GM18505 (cell line): ENCODE results near the gene ZNF628.
"Not testable (repeated sequence)": the region's sequence is repeated elsewhere in the genome, so short reads cannot be mapped to it uniquely, and the experiment has no call there.

ENCODE experiments used
- ATAC-seq: cut with Tn5 transposase; IDR thresholded peaks from one replicate; pipeline ENCODE4 v1.9.1; 2021; ENCODE audit not compliant: unreplicated experiment
- POLR2A ChIP-seq: IDR thresholded peaks from 4 replicates; pipeline ENCODE4 v1.6.1; 2011; ENCODE audit warnings: borderline replicate concordance; ENCODE audit not compliant: insufficient read depth, insufficient read length; ENCODE audit errors: extremely low read depth

ZNF628 gene

GRCh38 chr19:55443045-55443823 is 33.2 kb upstream of the ZNF628 start, which contains the start of gene SHISA7:
Gene SHISA7 (minus strand): TSS chr19:55443300. CDS start chr19:55442863, 437 bp downstream.
- ATAC-seq, result no peak
- no peak for TF ChIP-seq POLR2A

GRCh38 chr19:55443824-55444480 is 32.5 kb upstream of the ZNF628 start:
- no peak for ATAC-seq
- TF ChIP-seq POLR2A, result no peak

GRCh38 chr19:55444646-55445045 is 31.8 kb upstream of the ZNF628 start:
- no peak for ATAC-seq
- no peak for TF ChIP-seq POLR2A

GRCh38 chr19:55446060-55446459 is 30.4 kb upstream of the ZNF628 start:
- ATAC-seq, result no peak

GRCh38 chr19:55447421-55448174 is 28.8 kb upstream of the ZNF628 start:
- TF ChIP-seq POLR2A, result no peak
- no peak for ATAC-seq

More at GRCh38 chr19:55446060-55446459, 30.4 kb upstream of the ZNF628 start:
- TF ChIP-seq POLR2A, result no peak

DNA sequence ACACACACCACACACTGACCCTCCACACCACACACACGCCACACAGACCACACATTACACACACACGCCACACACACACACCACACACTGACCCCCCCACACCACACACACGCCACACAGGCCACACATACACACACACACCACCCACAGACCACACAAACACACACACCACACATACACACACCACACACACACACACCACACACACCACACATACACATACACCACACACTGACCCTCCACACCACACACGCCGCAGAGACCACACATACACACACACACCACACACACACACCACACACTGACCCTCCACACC is 28.3 kb upstream of the ZNF628 start:
- not testable (repeated sequence) for ATAC-seq

- TF ChIP-seq POLR2A, result no peak
Observed at GRCh38 chr19:55449469-55449868, 26.9 kb upstream of the ZNF628 start.

GRCh38 chr19:55451163-55451964 is 25.1 kb upstream of the ZNF628 start:
- no peak for TF ChIP-seq POLR2A
- no peak for ATAC-seq

More at GRCh38 chr19:55449469-55449868, 26.9 kb upstream of the ZNF628 start:
- ATAC-seq, result no peak

GRCh38 chr19:55451965-55452748 is 24.3 kb upstream of the ZNF628 start:
- ATAC-seq, result no peak

DNA sequence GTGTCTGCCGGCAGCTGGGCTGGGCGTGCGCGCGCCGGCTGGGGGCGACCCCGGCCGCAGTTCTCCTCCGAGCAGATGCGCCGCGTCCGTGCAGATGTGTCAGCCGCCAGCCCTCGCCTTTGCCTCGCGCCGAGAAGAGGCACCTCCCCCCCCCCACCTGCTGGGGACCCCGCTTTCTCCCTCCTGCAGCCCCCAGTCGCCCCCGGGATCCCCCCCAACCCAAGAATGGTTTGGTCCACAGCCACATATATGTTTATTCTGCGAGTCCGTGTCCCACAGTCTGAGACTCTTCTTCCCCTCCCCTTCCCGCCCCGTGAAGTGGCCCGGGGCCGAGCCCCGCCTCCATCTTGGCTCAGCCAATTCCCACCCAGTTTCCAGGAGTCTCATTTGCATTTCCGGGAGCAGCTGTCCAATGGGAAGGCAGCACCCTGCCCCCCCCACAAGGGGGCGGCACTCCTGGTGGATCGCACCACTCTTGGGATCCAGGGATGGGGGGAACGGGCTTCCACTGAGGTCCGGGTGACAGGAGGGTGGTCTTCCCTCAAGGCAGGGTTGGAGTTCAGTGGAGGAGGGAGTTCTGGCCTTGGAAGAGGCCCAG is 23.6 kb upstream of the ZNF628 start:
- no peak for ATAC-seq
- TF ChIP-seq POLR2A, result no peak

More at GRCh38 chr19:55451965-55452748, 24.3 kb upstream of the ZNF628 start:
- TF ChIP-seq POLR2A, result no peak

DNA sequence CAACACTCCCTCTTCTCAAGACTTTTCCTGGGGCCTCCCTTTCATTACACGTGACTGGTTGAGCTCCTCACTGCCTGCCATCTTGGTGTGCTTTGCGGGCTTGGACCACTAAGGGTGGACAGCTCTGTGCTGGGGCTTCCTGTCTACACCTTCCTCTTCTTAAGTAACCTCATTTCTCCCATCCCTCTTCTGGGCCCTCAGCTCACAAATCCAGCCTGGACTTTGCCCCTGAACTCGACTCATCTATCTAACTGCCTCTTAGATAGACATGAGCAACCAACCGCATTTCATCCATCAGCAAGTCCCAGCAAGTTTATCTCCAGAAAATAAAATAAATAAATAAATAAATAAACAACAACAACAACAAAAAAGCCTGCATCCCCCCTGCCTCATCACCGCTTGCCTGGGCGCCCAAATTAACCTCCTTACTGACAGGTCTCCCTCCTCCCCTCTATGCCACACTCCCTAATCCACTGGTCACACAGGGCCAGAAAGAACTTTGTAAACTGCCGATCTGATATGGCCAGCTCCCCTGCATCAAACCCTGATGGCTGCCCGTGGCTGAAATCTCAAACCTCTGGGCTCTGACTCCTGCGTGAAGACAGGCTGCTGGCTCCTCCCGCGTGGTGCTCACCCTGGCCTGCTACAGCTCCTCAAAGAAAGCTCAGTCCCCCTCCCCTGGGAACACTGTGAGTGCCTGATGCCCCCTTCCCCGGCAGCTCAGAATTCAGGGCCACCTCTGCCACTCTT is 22.7 kb upstream of the ZNF628 start:
- ATAC-seq, result no peak
- TF ChIP-seq POLR2A, result no peak

- TF ChIP-seq POLR2A, result no peak
- no peak for ATAC-seq
Observed at GRCh38 chr19:55454787-55455243, 21.6 kb upstream of the ZNF628 start.
